ENCODE measurements around the gene CNTNAP5.
"Not testable (repeated sequence)": the region's sequence is repeated elsewhere in the genome, so short reads cannot be mapped to it uniquely, and the experiment has no call there.

CNTNAP5 gene

DNA sequence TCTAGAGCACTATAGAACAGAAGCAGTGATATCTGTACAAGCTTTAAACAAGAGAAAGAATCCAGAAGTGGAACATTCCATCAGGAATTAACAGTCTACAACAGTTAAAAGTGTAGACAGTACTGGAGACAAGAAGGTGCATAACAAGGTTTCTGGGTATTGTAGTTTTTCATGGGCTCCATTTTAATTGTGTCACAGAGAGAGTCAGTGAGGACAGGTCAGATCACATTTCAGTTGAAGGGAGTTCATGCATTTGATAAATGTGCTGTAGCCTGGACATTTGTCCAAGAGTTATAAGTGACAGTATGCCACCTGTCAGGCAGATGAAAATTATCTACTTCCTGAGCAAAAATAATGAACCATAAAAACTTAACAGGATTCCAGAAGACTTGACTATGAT, 328.6 kb downstream of the CNTNAP5 start:
- H3K27me3 ChIP-seq (ENCODE audit: control insufficient read depth, insufficient read depth, low read length), result no peaks in the 10 kb centered on the region
- no peak overlapping the region for H3K9ac ChIP-seq (ENCODE audit: low read depth, low read length)
- H3K4me3 ChIP-seq (ENCODE audit: low read depth, low read length), result no peak overlapping the region
- H3K9me3 ChIP-seq (ENCODE audit: control insufficient read depth, insufficient read depth, low read length), result no peaks in the 10 kb centered on the region
- 0 out of 2 replicates have a peak, but pooled peaks cover 5% of the 10 kb centered on the region for H3K4me1 ChIP-seq (ENCODE audit: control insufficient read depth, insufficient read depth, low read length)
- no peak overlapping the region for H3K27ac ChIP-seq (ENCODE audit: low read depth, low read length)
- no peaks in the 10 kb centered on the region for H3K36me3 ChIP-seq (ENCODE audit: control insufficient read depth, insufficient read depth, low read length)

DNA sequence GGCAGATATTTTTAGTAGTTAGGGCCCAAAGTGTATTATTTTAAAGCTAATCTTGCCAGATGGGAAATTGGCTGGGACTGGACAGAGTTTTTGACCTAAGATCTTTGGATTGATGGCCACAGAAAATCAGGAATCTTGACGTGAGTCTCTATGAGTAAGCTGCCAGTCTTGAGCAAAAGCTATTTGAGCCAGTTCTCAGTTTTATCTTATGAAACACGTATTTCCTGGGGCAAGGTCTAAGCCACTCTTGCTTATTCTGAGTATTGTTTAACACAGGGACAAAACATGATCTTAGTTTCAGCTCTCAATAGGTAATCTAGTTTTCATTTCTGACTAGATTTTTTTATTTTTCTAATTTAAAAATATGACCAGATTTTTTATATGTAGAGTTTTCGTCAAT, 329.4 kb downstream of the CNTNAP5 start:
- Histone ChIP-seq H3K27me3 (ENCODE audit: control insufficient read depth, insufficient read depth, low read length) (no peaks in the 10 kb centered on the region), H3K9ac (ENCODE audit: low read depth, low read length) (no peak overlapping the region), H3K4me3 (ENCODE audit: low read depth, low read length) (no peak overlapping the region), H3K36me3 (ENCODE audit: control insufficient read depth, insufficient read depth, low read length) (no peaks in the 10 kb centered on the region), H3K4me1 (ENCODE audit: control insufficient read depth, insufficient read depth, low read length) (0 out of 2 replicates have a peak, but pooled peaks cover 5% of the 10 kb centered on the region), H3K9me3 (ENCODE audit: control insufficient read depth, insufficient read depth, low read length) (no peaks in the 10 kb centered on the region), H3K27ac (ENCODE audit: low read depth, low read length) (no peak overlapping the region)

DNA sequence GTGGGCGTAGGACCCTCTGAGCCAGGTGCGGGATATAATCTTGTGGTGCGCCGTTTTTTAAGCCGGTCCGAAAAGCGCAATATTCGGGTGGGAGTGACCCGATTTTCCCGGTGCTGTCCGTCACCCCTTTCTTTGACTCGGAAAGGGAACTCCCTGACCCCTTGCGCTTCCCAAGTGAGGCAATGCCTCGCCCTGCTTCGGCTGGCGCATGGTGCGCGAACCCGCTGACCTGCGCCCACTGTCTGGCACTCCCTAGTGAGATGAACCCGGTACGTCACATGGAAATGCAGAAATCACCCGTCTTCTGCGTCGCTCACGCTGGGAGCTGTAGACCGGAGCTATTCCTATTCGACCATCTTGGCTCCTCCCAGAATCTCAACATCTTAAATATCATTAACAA, 336.9 kb downstream of the CNTNAP5 start:
- not testable (repeated sequence) for H3K27ac ChIP-seq (ENCODE audit: low read depth, low read length); H3K9ac ChIP-seq (ENCODE audit: low read depth, low read length); H3K36me3 ChIP-seq (ENCODE audit: control insufficient read depth, insufficient read depth, low read length); H3K9me3 ChIP-seq (ENCODE audit: control insufficient read depth, insufficient read depth, low read length); H3K27me3 ChIP-seq (ENCODE audit: control insufficient read depth, insufficient read depth, low read length); H3K4me1 ChIP-seq (ENCODE audit: control insufficient read depth, insufficient read depth, low read length); H3K4me3 ChIP-seq (ENCODE audit: low read depth, low read length)

DNA sequence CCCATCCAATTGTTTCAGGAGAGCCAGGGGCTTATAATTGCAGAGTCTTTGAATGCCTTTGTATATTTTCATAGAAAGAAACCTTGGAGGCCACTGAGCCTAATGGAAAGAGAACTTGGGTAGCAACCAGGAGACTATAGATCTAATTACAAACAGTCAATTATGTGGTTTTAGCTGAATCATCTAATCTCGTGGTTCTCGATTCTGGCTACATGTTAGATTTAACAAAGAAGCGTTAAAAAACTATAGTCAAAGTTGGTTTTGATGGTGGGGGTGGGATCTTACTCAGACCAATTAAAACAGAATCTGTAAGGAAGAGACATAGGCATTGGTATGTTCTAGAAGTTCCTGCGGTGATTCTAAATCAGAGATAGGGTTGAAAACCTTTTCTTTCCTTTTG, 344.1 kb downstream of the CNTNAP5 start:
- H3K4me1 ChIP-seq (ENCODE audit: control insufficient read depth, insufficient read depth, low read length), result no peaks in the 10 kb centered on the region
- no peaks in the 10 kb centered on the region for H3K36me3 ChIP-seq (ENCODE audit: control insufficient read depth, insufficient read depth, low read length)
- no peak overlapping the region for H3K27ac ChIP-seq (ENCODE audit: low read depth, low read length)
- H3K4me3 ChIP-seq (ENCODE audit: low read depth, low read length), result no peak overlapping the region
- H3K9me3 ChIP-seq (ENCODE audit: control insufficient read depth, insufficient read depth, low read length), result no peaks in the 10 kb centered on the region
- H3K27me3 ChIP-seq (ENCODE audit: control insufficient read depth, insufficient read depth, low read length), result no peaks in the 10 kb centered on the region
- H3K9ac ChIP-seq (ENCODE audit: low read depth, low read length), result no peak overlapping the region

DNA sequence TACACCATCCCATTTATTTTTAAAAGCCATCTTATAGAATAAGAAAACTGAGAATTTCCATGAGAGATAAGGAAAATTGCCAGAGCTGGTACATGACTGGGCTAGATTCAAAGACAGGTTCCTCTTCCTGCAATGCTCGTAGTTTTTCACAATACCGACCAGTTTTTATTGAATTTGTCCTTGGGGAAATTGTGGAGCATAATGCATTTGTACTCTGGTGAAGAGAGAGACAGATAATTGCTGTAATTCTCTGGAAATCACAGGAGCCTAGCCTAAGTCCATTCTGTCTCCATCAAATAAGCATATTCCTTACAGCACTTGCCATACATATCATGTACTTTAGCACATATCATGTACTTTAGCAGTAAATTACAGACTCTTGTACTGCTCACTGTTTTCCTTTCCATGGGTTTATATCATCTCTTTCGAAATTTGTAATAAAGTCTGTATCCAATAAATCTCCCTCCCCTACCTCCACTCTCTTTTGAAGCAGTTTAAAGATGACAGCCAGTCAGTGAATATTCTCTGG, 355.2 kb downstream of the CNTNAP5 start:
- H3K36me3 ChIP-seq (ENCODE audit: control insufficient read depth, insufficient read depth, low read length), result no peaks in the 10 kb centered on the region
- no peak overlapping the region for H3K9ac ChIP-seq (ENCODE audit: low read depth, low read length)
- no peaks in the 10 kb centered on the region for H3K9me3 ChIP-seq (ENCODE audit: control insufficient read depth, insufficient read depth, low read length)
- no peak overlapping the region for H3K4me3 ChIP-seq (ENCODE audit: low read depth, low read length)
- H3K27ac ChIP-seq (ENCODE audit: low read depth, low read length), result no peak overlapping the region
- H3K4me1 ChIP-seq (ENCODE audit: control insufficient read depth, insufficient read depth, low read length), result peaks cover 4% of the 10 kb centered on the region; the same call in 1 of the 2 replicates
- no peaks in the 10 kb centered on the region for H3K27me3 ChIP-seq (ENCODE audit: control insufficient read depth, insufficient read depth, low read length)

DNA sequence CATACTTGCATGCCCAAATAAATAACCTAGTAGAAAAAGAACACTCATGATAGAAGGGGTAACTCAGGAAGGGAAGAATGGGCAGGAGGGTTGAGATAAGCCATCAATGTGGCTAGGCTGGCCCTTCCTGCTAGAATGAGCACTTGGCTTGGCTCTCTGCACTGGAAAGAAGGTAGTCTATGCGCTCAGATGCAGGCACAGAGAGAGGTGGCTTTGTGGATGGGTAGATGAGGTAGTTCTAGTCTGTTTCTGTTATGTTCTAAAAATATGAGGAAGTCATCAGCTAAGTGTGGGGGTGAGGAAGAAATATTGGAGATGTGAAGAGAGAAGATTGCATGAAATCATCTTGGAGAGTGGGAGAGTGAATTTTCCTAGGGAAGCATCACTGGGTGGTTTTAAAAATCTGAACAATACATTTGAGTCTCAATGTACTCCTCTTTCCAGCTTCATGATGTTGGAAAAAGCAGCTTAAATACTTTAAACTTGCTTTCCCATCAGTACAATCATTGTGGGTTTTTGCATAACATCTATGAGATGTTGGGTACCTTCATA, 357.1 kb downstream of the CNTNAP5 start:
- no peak overlapping the region for H3K4me3 ChIP-seq (ENCODE audit: low read depth, low read length)
- no peaks in the 10 kb centered on the region for H3K9me3 ChIP-seq (ENCODE audit: control insufficient read depth, insufficient read depth, low read length)
- H3K27me3 ChIP-seq (ENCODE audit: control insufficient read depth, insufficient read depth, low read length), result no peaks in the 10 kb centered on the region
- H3K27ac ChIP-seq (ENCODE audit: low read depth, low read length), result no peak overlapping the region
- no peaks in the 10 kb centered on the region for H3K36me3 ChIP-seq (ENCODE audit: control insufficient read depth, insufficient read depth, low read length)
- peaks cover 4% of the 10 kb centered on the region; the same call in 1 of the 2 replicates for H3K4me1 ChIP-seq (ENCODE audit: control insufficient read depth, insufficient read depth, low read length)
- no peak overlapping the region for H3K9ac ChIP-seq (ENCODE audit: low read depth, low read length)

DNA sequence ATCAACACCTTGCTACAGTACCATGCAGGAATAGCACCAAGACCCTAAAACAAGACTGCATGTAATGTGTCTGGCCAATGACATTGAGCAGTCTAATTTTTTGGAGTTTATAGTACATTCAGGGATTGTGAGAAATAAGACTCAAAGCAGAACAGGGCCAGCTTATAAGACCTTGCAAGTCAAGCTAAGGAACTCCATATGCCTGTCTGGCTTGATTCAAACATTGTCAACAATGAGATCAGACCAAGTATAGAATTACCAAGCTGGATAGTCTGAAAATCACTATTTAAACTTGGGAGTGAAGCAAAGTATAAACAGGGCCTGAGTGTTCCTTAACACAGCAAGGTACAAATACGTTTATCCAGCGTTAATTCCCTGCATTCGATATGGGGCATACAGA, 370.9 kb downstream of the CNTNAP5 start:
- Histone ChIP-seq H3K4me3 (ENCODE audit: low read depth, low read length) (no peak overlapping the region), H3K36me3 (ENCODE audit: control insufficient read depth, insufficient read depth, low read length) (no peaks in the 10 kb centered on the region), H3K9me3 (ENCODE audit: control insufficient read depth, insufficient read depth, low read length) (no peaks in the 10 kb centered on the region), H3K4me1 (ENCODE audit: control insufficient read depth, insufficient read depth, low read length) (no peaks in the 10 kb centered on the region), H3K27ac (ENCODE audit: low read depth, low read length) (no peak overlapping the region), H3K27me3 (ENCODE audit: control insufficient read depth, insufficient read depth, low read length) (no peaks in the 10 kb centered on the region), H3K9ac (ENCODE audit: low read depth, low read length) (no peak overlapping the region)

DNA sequence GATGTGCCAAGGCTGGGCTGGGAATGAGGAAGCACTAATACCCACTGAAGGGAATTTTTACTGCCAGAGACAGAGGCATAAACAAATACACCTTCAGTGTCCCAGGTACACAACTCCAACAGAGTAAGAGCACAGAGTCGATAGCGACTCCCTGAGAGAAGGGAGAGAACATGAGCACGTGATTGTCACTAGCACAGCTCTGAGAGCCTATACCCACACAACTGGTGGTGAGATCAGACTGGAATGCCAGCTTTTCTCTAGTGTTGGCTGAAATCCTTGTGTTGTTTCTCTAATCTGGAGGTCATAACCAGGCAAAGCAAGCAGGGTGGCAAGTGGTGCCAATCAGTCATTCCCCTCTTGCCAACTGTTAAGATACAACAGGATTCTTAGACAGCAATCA, 377.2 kb downstream of the CNTNAP5 start:
- H3K4me1 ChIP-seq (ENCODE audit: control insufficient read depth, insufficient read depth, low read length), result no peaks in the 10 kb centered on the region
- no peak overlapping the region for H3K27ac ChIP-seq (ENCODE audit: low read depth, low read length)
- H3K4me3 ChIP-seq (ENCODE audit: low read depth, low read length), result no peak overlapping the region
- H3K27me3 ChIP-seq (ENCODE audit: control insufficient read depth, insufficient read depth, low read length), result no peaks in the 10 kb centered on the region
- H3K9me3 ChIP-seq (ENCODE audit: control insufficient read depth, insufficient read depth, low read length), result no peaks in the 10 kb centered on the region
- no peaks in the 10 kb centered on the region for H3K36me3 ChIP-seq (ENCODE audit: control insufficient read depth, insufficient read depth, low read length)
- no peak overlapping the region for H3K9ac ChIP-seq (ENCODE audit: low read depth, low read length)

DNA sequence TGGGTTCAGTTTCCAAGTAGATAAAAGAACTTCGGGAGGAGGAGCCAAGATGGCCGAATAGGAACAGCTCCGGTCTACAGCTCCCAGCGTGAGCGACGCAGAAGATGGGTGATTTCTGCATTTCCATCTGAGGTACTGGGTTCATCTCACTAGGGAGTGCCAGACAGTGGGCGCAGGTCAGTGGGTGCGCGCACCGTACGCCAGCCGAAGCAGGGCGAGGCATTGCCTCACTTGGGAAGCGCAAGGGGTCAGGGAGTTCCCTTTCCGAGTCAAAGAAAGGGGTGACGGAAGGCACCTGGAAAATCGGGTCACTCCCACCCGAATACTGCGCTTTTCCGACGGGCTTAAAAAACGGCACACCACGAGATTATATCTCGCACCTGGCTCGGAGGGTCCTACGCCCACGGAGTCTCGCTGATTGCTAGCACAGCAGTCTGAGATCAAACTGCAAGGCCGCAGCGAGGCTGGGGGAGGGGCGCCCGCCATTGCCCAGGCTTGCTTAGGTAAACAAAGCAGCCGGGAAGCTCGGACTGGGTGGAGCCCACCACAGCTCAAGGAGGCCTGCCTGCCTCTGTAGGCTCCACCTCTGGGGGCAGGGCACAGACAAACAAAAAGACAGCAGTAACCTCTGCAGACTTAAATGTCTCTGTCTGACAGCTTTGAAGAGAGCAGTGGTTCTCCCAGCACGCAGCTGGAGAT, 382.9 kb downstream of the CNTNAP5 start:
- H3K4me3 ChIP-seq (ENCODE audit: low read depth, low read length); H3K9me3 ChIP-seq (ENCODE audit: control insufficient read depth, insufficient read depth, low read length); H3K4me1 ChIP-seq (ENCODE audit: control insufficient read depth, insufficient read depth, low read length); H3K9ac ChIP-seq (ENCODE audit: low read depth, low read length); H3K27ac ChIP-seq (ENCODE audit: low read depth, low read length); H3K27me3 ChIP-seq (ENCODE audit: control insufficient read depth, insufficient read depth, low read length); H3K36me3 ChIP-seq (ENCODE audit: control insufficient read depth, insufficient read depth, low read length): not testable (repeated sequence)

DNA sequence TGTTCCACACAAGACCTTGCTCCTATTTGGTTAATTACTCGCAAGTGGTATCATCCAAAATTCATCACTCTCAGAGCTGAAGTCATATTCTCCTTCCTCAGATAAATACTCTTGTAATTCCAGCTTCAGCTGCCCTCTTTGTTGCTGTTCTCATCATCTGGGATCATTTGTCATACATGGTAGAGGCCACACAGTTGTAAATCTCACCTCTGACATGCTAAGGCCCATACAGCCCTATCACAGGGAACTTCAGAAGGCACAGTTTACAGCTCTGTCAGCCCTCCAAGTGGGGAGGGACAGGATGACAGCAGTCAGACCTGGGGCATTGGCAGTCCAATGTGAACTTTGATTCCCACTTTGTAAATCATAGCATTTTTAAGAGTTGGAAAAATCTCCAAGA, 399.0 kb downstream of the CNTNAP5 start:
- Histone ChIP-seq H3K9ac (ENCODE audit: low read depth, low read length) (no peak overlapping the region), H3K36me3 (ENCODE audit: control insufficient read depth, insufficient read depth, low read length) (no peaks in the 10 kb centered on the region), H3K4me3 (ENCODE audit: low read depth, low read length) (no peak overlapping the region), H3K4me1 (ENCODE audit: control insufficient read depth, insufficient read depth, low read length) (peaks cover 8% of the 10 kb centered on the region), H3K27ac (ENCODE audit: low read depth, low read length) (no peak overlapping the region), H3K9me3 (ENCODE audit: control insufficient read depth, insufficient read depth, low read length) (no peaks in the 10 kb centered on the region), H3K27me3 (ENCODE audit: control insufficient read depth, insufficient read depth, low read length) (no peaks in the 10 kb centered on the region)

DNA sequence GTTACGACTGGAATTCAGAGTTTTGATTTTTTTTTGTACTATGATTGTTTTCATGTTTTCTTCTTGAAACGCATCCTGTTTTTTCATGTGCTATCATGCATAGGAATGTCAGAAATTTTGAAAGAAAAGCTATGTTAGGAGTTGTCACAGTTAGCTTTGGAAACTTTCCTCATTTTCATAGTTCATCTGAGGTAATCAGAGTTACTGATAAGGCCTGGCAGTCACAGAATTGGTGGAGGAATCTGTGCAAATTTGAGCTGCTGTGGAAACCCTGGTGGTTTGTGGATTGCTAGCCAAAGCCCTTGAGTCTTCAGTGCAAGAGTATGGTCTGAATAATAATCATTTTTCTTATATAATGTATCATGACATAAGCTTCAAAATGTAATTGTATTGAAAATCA, 401.0 kb downstream of the CNTNAP5 start:
- no peaks in the 10 kb centered on the region for H3K36me3 ChIP-seq (ENCODE audit: control insufficient read depth, insufficient read depth, low read length)
- H3K27me3 ChIP-seq (ENCODE audit: control insufficient read depth, insufficient read depth, low read length), result no peaks in the 10 kb centered on the region

More for the DNA sequence above, 401.0 kb downstream of the CNTNAP5 start:
- H3K4me3 ChIP-seq (ENCODE audit: low read depth, low read length), result no peak overlapping the region
- peaks cover 8% of the 10 kb centered on the region for H3K4me1 ChIP-seq (ENCODE audit: control insufficient read depth, insufficient read depth, low read length)
- H3K9me3 ChIP-seq (ENCODE audit: control insufficient read depth, insufficient read depth, low read length), result no peaks in the 10 kb centered on the region
- H3K9ac ChIP-seq (ENCODE audit: low read depth, low read length), result no peak overlapping the region
- H3K27ac ChIP-seq (ENCODE audit: low read depth, low read length), result no peak overlapping the region
